HG02571 (cell line): Measurements from ENCODE around the gene PLD4.
"Not testable (repeated sequence)": the region's sequence is repeated elsewhere in the genome, so short reads cannot be mapped to it uniquely, and the experiment has no call there.

Experiments
- ATAC-seq: cut with Tn5 transposase; IDR thresholded peaks from one replicate; pipeline ENCODE4 v1.9.1; 2021; ENCODE audit warnings: mild to moderate bottlenecking, moderate library complexity; ENCODE audit not compliant: unreplicated experiment

The PLD4 gene

GRCh38 chr14:104924421-104925213 is at the start of gene PLD4:
PLD4 (plus strand) TSS chr14:104924879; CDS start chr14:104927141, 2,262 bp downstream.
- ATAC-seq, result no peak

GRCh38 chr14:104875412-104875751 is 49.3 kb upstream of the PLD4 start:
- no peak for ATAC-seq

- ATAC-seq, result no peak
Measured at GRCh38 chr14:104875811-104876210, 48.9 kb upstream of the PLD4 start.

- ATAC-seq, result no peak
Measured at GRCh38 chr14:104876251-104876699, 48.4 kb upstream of the PLD4 start.

GRCh38 chr14:104877066-104877805 is 47.4 kb upstream of the PLD4 start:
- no peak for ATAC-seq

- ATAC-seq, result no peak
Measured at GRCh38 chr14:104877806-104878550, 46.7 kb upstream of the PLD4 start.

- no peak for ATAC-seq
Measured at GRCh38 chr14:104878582-104878981, 46.1 kb upstream of the PLD4 start.

GRCh38 chr14:104879201-104879982 is 45.3 kb upstream of the PLD4 start:
- ATAC-seq, result no peak

GRCh38 chr14:104879983-104880565 is 44.6 kb upstream of the PLD4 start:
- ATAC-seq, result no peak

GRCh38 chr14:104880584-104881210 is 44.0 kb upstream of the PLD4 start:
- no peak for ATAC-seq

GRCh38 chr14:104881369-104881979 is 43.2 kb upstream of the PLD4 start:
- ATAC-seq, result no peak

- ATAC-seq, result no peak
Measured at GRCh38 chr14:104882325-104882973, 42.2 kb upstream of the PLD4 start.

- ATAC-seq, result no peak
Measured at GRCh38 chr14:104882991-104883660, 41.6 kb upstream of the PLD4 start.

GRCh38 chr14:104883681-104884361 is 40.9 kb upstream of the PLD4 start:
- no peak for ATAC-seq

- ATAC-seq, result not testable (repeated sequence)
Measured at GRCh38 chr14:104884381-104884780, 40.3 kb upstream of the PLD4 start.

GRCh38 chr14:104885031-104885972 is 39.4 kb upstream of the PLD4 start:
- no peak for ATAC-seq
